ENCODE results near the gene JOSD2. TPM values are rescaled to one million over a fixed set of nuclear protein-coding genes. Genes with fewer than 3 reads are reported as not detected.

Gene JOSD2
- total RNA-seq, 1 donor from 2014 or later: 34.7 TPM

- H3K4me1 ChIP-seq: no peaks in the 10 kb centered on the region
- ATAC-seq: peak; percentile 88
- DNase-seq: peak; percentile 78
- no peaks in the 10 kb centered on the region for H3K9me3 ChIP-seq
- peaks cover 15% of the 10 kb centered on the region for H3K27me3 ChIP-seq
- no peaks in the 10 kb centered on the region for H3K36me3 ChIP-seq
- peak; percentile 73 for TF ChIP-seq CTCF (IDR thresholded peaks at IDR 0.05)
- intact Hi-C loops (cut with DNase I): no loop called here
- H3K4me3 ChIP-seq: no peak overlapping the region
- no peak overlapping the region for H3K27ac ChIP-seq
Measured at GRCh38 chr19:50461066-50461875, 49.7 kb downstream of the JOSD2 start.

- no peak for ATAC-seq
- Histone ChIP-seq H3K27me3 (peaks cover 15% of the 10 kb centered on the region), H3K4me1 (no peaks in the 10 kb centered on the region), H3K4me3 (no peak overlapping the region), H3K27ac (no peak overlapping the region), H3K9me3 (no peaks in the 10 kb centered on the region), H3K36me3 (no peaks in the 10 kb centered on the region)
- intact Hi-C loops (cut with DNase I): no loop called here
- no peak for TF ChIP-seq CTCF (IDR thresholded peaks at IDR 0.05)
- DNase-seq: no peak
Measured at GRCh38 chr19:50460161-50460765, 50.7 kb downstream of the JOSD2 start.

- H3K27me3 ChIP-seq: peaks cover 15% of the 10 kb centered on the region
- no peak overlapping the region for H3K4me3 ChIP-seq
Measured at GRCh38 chr19:50459638-50460037, 51.4 kb downstream of the JOSD2 start.

GRCh38 chr19:50459067-50459456 is 51.9 kb downstream of the JOSD2 start:
- ATAC-seq: no peak
- Histone ChIP-seq H3K36me3 (no peaks in the 10 kb centered on the region), H3K4me3 (no peak overlapping the region), H3K4me1 (no peaks in the 10 kb centered on the region), H3K27ac (no peak overlapping the region), H3K9me3 (no peaks in the 10 kb centered on the region), H3K27me3 (peaks cover 15% of the 10 kb centered on the region)
- intact Hi-C loops (cut with DNase I): no loop called here
- TF ChIP-seq CTCF (IDR thresholded peaks at IDR 0.05): no peak
- DNase-seq: no peak

More at GRCh38 chr19:50459638-50460037, 51.4 kb downstream of the JOSD2 start:
- intact Hi-C loops (cut with DNase I): no loop called here
- TF ChIP-seq CTCF (IDR thresholded peaks at IDR 0.05): no peak
- H3K4me1 ChIP-seq: no peaks in the 10 kb centered on the region
- H3K9me3 ChIP-seq: no peaks in the 10 kb centered on the region
- DNase-seq (no peak), ATAC-seq (no peak)
- H3K27ac ChIP-seq: no peak overlapping the region
- no peaks in the 10 kb centered on the region for H3K36me3 ChIP-seq

GRCh38 chr19:50458396-50459066 is 52.5 kb downstream of the JOSD2 start:
- intact Hi-C loops (cut with DNase I): no loop called here
- no peaks in the 10 kb centered on the region for H3K9me3 ChIP-seq
- DNase-seq (no peak), ATAC-seq (no peak)
- H3K4me3 ChIP-seq: no peak overlapping the region
- H3K27me3 ChIP-seq: peaks cover 15% of the 10 kb centered on the region
- no peak overlapping the region for H3K27ac ChIP-seq
- H3K36me3 ChIP-seq: no peaks in the 10 kb centered on the region
- no peak for TF ChIP-seq CTCF (IDR thresholded peaks at IDR 0.05)
- no peaks in the 10 kb centered on the region for H3K4me1 ChIP-seq
